ENCODE data around the gene PDCD4.

Gene PDCD4

GRCh38 chr10:110845756-110846620 is 25.7 kb upstream of the PDCD4 start:
- no peak overlapping the region for H3K4me3 Mint-ChIP-seq
- ATAC-seq (replicated peaks): no peak

GRCh38 chr10:110847374-110847773 is 24.4 kb upstream of the PDCD4 start:
- peaks cover 3 to 5% of the 10 kb centered on the region in 2 donors for H3K9me3 Mint-ChIP-seq
- peaks cover 71 to 77% of the 10 kb centered on the region in 2 donors for H3K4me1 Mint-ChIP-seq (ENCODE audit: low read depth in 2 of 2)
- H3K36me3 Mint-ChIP-seq (ENCODE audit: insufficient read depth): peaks cover 3% of the 10 kb centered on the region
- DNase-seq (no peak), ATAC-seq (replicated peaks) (no peak)
- no peaks in the 10 kb centered on the region for H3K27me3 Mint-ChIP-seq
- H3K4me3 Mint-ChIP-seq: no peak overlapping the region
- no peak overlapping the region for H3K27ac Mint-ChIP-seq

More at GRCh38 chr10:110845756-110846620, 25.7 kb upstream of the PDCD4 start:
- Mint-ChIP-seq H3K9me3 (peaks cover 3 to 5% of the 10 kb centered on the region in 2 donors), H3K27me3 (no peaks in the 10 kb centered on the region), H3K36me3 (ENCODE audit: insufficient read depth) (peaks cover 5% of the 10 kb centered on the region), H3K4me1 (ENCODE audit: low read depth in 2 of 2) (peaks cover 67 to 71% of the 10 kb centered on the region in 2 donors), H3K27ac (peak overlapping the region in 1 of 2 donors; percentile 11)
- DNase-seq: no peak

- Mint-ChIP-seq H3K4me3 (no peak overlapping the region), H3K4me1 (ENCODE audit: low read depth in 2 of 2) (peaks cover 71 to 77% of the 10 kb centered on the region in 2 donors), H3K36me3 (ENCODE audit: insufficient read depth) (peaks cover 5% of the 10 kb centered on the region), H3K27me3 (no peaks in the 10 kb centered on the region), H3K9me3 (peaks cover 3 to 5% of the 10 kb centered on the region in 2 donors), H3K27ac (no peak overlapping the region)
- ATAC-seq (replicated peaks) (no peak), DNase-seq (no peak)
These were observed 23.6 kb upstream of the PDCD4 start for GRCh38 chr10:110848106-110848505.

- H3K36me3 Mint-ChIP-seq (ENCODE audit: insufficient read depth): peaks cover 5% of the 10 kb centered on the region
- ATAC-seq (replicated peaks) (peak; percentile 90), DNase-seq (peak; percentile 40 to 49 (median 44))
- H3K4me3 Mint-ChIP-seq: peak overlapping the region; percentile 75 to 82
- H3K4me1 Mint-ChIP-seq (ENCODE audit: low read depth in 2 of 2): peaks cover 75% of the 10 kb centered on the region in 2 donors
- no peaks in the 10 kb centered on the region for H3K27me3 Mint-ChIP-seq
- H3K27ac Mint-ChIP-seq: peak overlapping the region; percentile 89 to 91
- H3K9me3 Mint-ChIP-seq: peaks cover 3 to 5% of the 10 kb centered on the region in 2 donors
These were observed 21.6 kb upstream of the PDCD4 start for GRCh38 chr10:110850099-110850498.

- no peaks in the 10 kb centered on the region for H3K27me3 Mint-ChIP-seq
- H3K4me3 Mint-ChIP-seq: peak overlapping the region; percentile 75 to 82
- H3K4me1 Mint-ChIP-seq (ENCODE audit: low read depth in 2 of 2): peaks cover 70 to 80% of the 10 kb centered on the region in 2 donors
- H3K9me3 Mint-ChIP-seq: peaks cover 3 to 5% of the 10 kb centered on the region in 2 donors
- H3K27ac Mint-ChIP-seq: peak overlapping the region; percentile 26 to 89
- ATAC-seq (replicated peaks): peak; percentile 28
- peaks cover 5% of the 10 kb centered on the region for H3K36me3 Mint-ChIP-seq (ENCODE audit: insufficient read depth)
- DNase-seq: no peak
These were observed 20.6 kb upstream of the PDCD4 start for GRCh38 chr10:110851020-110851612.

- Mint-ChIP-seq H3K4me1 (ENCODE audit: low read depth in 2 of 2) (peaks cover 62 to 76% of the 10 kb centered on the region in 2 donors), H3K9me3 (peaks cover 3 to 5% of the 10 kb centered on the region in 2 donors), H3K27ac (peak overlapping the region; percentile 5 to 66), H3K4me3 (peak overlapping the region; percentile 59 to 63), H3K27me3 (no peaks in the 10 kb centered on the region), H3K36me3 (ENCODE audit: insufficient read depth) (peaks cover 5% of the 10 kb centered on the region)
- ATAC-seq (replicated peaks) (no peak), DNase-seq (no peak)
These were observed 19.4 kb upstream of the PDCD4 start for GRCh38 chr10:110852255-110852896.

- peaks cover 66 to 78% of the 10 kb centered on the region in 2 donors for H3K4me1 Mint-ChIP-seq (ENCODE audit: low read depth in 2 of 2)
- DNase-seq: no peak
- H3K27me3 Mint-ChIP-seq: no peaks in the 10 kb centered on the region
- peak overlapping the region in 1 of 2 donors; percentile 5 for H3K27ac Mint-ChIP-seq
- H3K4me3 Mint-ChIP-seq: peak overlapping the region; percentile 59 to 63
- H3K9me3 Mint-ChIP-seq: peaks cover 3 to 5% of the 10 kb centered on the region in 2 donors
- ATAC-seq (replicated peaks): no peak
- peaks cover 5% of the 10 kb centered on the region for H3K36me3 Mint-ChIP-seq (ENCODE audit: insufficient read depth)
These were observed 18.8 kb upstream of the PDCD4 start for GRCh38 chr10:110852947-110853346.

- H3K27me3 Mint-ChIP-seq: no peaks in the 10 kb centered on the region
- H3K4me3 Mint-ChIP-seq: peak overlapping the region; percentile 33 to 59
- H3K36me3 Mint-ChIP-seq (ENCODE audit: insufficient read depth): peaks cover 9% of the 10 kb centered on the region
- peaks cover 70 to 80% of the 10 kb centered on the region in 2 donors for H3K4me1 Mint-ChIP-seq (ENCODE audit: low read depth in 2 of 2)
- peak overlapping the region; percentile 32 to 62 for H3K27ac Mint-ChIP-seq
- no peak for ATAC-seq (replicated peaks)
- DNase-seq: no peak
- peaks cover 3 to 5% of the 10 kb centered on the region in 2 donors for H3K9me3 Mint-ChIP-seq
These were observed 17.7 kb upstream of the PDCD4 start for GRCh38 chr10:110853921-110854605.

- Mint-ChIP-seq H3K4me1 (ENCODE audit: low read depth in 2 of 2) (peaks cover 69 to 76% of the 10 kb centered on the region in 2 donors), H3K27me3 (no peaks in the 10 kb centered on the region), H3K36me3 (ENCODE audit: insufficient read depth) (peaks cover 17% of the 10 kb centered on the region), H3K9me3 (no peaks in the 10 kb centered on the region), H3K4me3 (peak overlapping the region; percentile 58 to 61), H3K27ac (peak overlapping the region in 1 of 2 donors; percentile 80)
- ATAC-seq (replicated peaks): peak; percentile 50
- peak in 1 of 3 experiments; percentile 17 for DNase-seq
These were observed 14.2 kb upstream of the PDCD4 start for GRCh38 chr10:110857265-110858171.

- no peaks in the 10 kb centered on the region for H3K27me3 Mint-ChIP-seq
- H3K4me3 Mint-ChIP-seq: peak overlapping the region; percentile 58 to 61
- no peaks in the 10 kb centered on the region for H3K9me3 Mint-ChIP-seq
- no peak for ATAC-seq (replicated peaks)
- peaks cover 15% of the 10 kb centered on the region for H3K36me3 Mint-ChIP-seq (ENCODE audit: insufficient read depth)
- H3K27ac Mint-ChIP-seq: peak overlapping the region; percentile 80 to 99
- peaks cover 66 to 74% of the 10 kb centered on the region in 2 donors for H3K4me1 Mint-ChIP-seq (ENCODE audit: low read depth in 2 of 2)
- no peak for DNase-seq
These were observed 13.3 kb upstream of the PDCD4 start for GRCh38 chr10:110858297-110858934.

GRCh38 chr10:110859206-110859972 is 12.3 kb upstream of the PDCD4 start:
- Mint-ChIP-seq H3K36me3 (ENCODE audit: insufficient read depth) (peaks cover 15% of the 10 kb centered on the region), H3K9me3 (no peaks in the 10 kb centered on the region), H3K27me3 (no peaks in the 10 kb centered on the region), H3K4me3 (peak overlapping the region; percentile 58 to 66), H3K4me1 (ENCODE audit: low read depth in 2 of 2) (peaks cover 67 to 74% of the 10 kb centered on the region in 2 donors), H3K27ac (peak overlapping the region; percentile 95 to 99)
- DNase-seq (no peak), ATAC-seq (replicated peaks) (no peak)
